ENCODE measurements around the gene GPR179.
"Not testable (repeated sequence)": the region's sequence is repeated elsewhere in the genome, so short reads cannot be mapped to it uniquely, and the experiment has no call there.

GPR179 gene

GRCh38 chr17:38324772-38325171 lies 19.0 kb downstream of the GPR179 start:
- no peak for DNase-seq (ENCODE audit: low read depth, low spot score)

- DNase-seq (ENCODE audit: low read depth, low spot score) = no peak
These were observed 19.5 kb downstream of the GPR179 start for GRCh38 chr17:38324141-38324697.

GRCh38 chr17:38322897-38323296 lies 20.9 kb downstream of the GPR179 start:
- no peak for DNase-seq (ENCODE audit: low read depth, low spot score)

GRCh38 chr17:38322156-38322779 lies 21.5 kb downstream of the GPR179 start:
- no peak for DNase-seq (ENCODE audit: low read depth, low spot score)

GRCh38 chr17:38320482-38320881 lies 23.3 kb downstream of the GPR179 start:
- no peak for DNase-seq (ENCODE audit: low read depth, low spot score)

- no peak for DNase-seq (ENCODE audit: low read depth, low spot score)
These were observed 26.7 kb downstream of the GPR179 start for GRCh38 chr17:38317081-38317480.

- no peak for DNase-seq (ENCODE audit: low read depth, low spot score)
These were observed 28.3 kb downstream of the GPR179 start for GRCh38 chr17:38315497-38315896.

GRCh38 chr17:38296834-38297517 lies 46.8 kb downstream of the GPR179 start, which contains the start of gene MRPL45:
TSS of gene MRPL45 (plus strand) at chr17:38297168. CDS start at chr17:38297184, 16 bp downstream.
- DNase-seq (ENCODE audit: low read depth, low spot score) = peak; percentile 95

- not testable (repeated sequence) for DNase-seq (ENCODE audit: low read depth, low spot score)
These were observed 48.0 kb downstream of the GPR179 start for GRCh38 chr17:38295602-38296365.

- not testable (repeated sequence) for DNase-seq (ENCODE audit: low read depth, low spot score)
These were observed 54.0 kb downstream of the GPR179 start for GRCh38 chr17:38289760-38290159.

GRCh38 chr17:38288217-38288827 lies 55.4 kb downstream of the GPR179 start:
- DNase-seq (ENCODE audit: low read depth, low spot score) = not testable (repeated sequence)

- not testable (repeated sequence) for DNase-seq (ENCODE audit: low read depth, low spot score)
These were observed 57.2 kb downstream of the GPR179 start for GRCh38 chr17:38286501-38287091.

- not testable (repeated sequence) for DNase-seq (ENCODE audit: low read depth, low spot score)
These were observed 57.8 kb downstream of the GPR179 start for GRCh38 chr17:38285994-38286393.

Data from smooth muscle cell of the brain vasculature (primary cell).